K562 (cell line): ENCODE results near the gene AMPD3. TPM values are rescaled to one million over a fixed set of nuclear protein-coding genes. Genes with fewer than 3 reads are reported as not detected.

Experiments used
- ATAC-seq: fragments of 200-7000 bp; cut with Tn5 transposase; 3 replicates; pipeline ENCODE4 v1.9.1; 2020; ENCODE audit warnings: moderate library complexity
- BruUV-seq: library from RNA; stranded (reverse); fragments of 400-500 nt; replicated peaks from 2 replicates; lab custom pipeline; 2021; lab: Mats Ljungman, UMichigan
- CTCF ChIA-PET: fragments of 300-600 bp; formaldehyde crosslinking; extraction: SDS; loops from one replicate; lab custom pipeline; 2021; ENCODE audit warnings: low intra/inter-chr PET ratio; lab: Yijun Ruan, JAX
- POLR2A ChIA-PET: fragments of 300-600, 350-650 bp; sonication (Branson Sonifier 250); formaldehyde crosslinking; extraction: SDS; loops from one replicate; lab custom pipeline; 2021; ENCODE audit warnings: antibody characterized with exemption, inconsistent platforms; lab: Yijun Ruan, JAX
- DNase-seq, 4 experiments: peaks; one replicate each; pipeline versions ENCODE4 v3.0.0 to v3.0.0-alpha.2; 2011 to 2018; ENCODE audit warnings: low spot score in 3 of 4, mixed read lengths in 3 of 4; ENCODE audit errors: extremely low read depth in 1 of 4
- FAIRE-seq: peaks from 2 replicates; lab custom pipeline; 2011; peaks lifted over from hg19 to GRCh38; lab: Jason Lieb, UNC
- H2AFZ ChIP-seq: 2 replicates; pipeline ENCODE4 v1.6.0; 2011; ENCODE audit warnings: low read depth, low read length, control low read depth, inconsistent platforms
- H3K27ac ChIP-seq: fragments of 200-600 bp; 3 replicates; pipeline ENCODE4 v1.8.0; 2011; ENCODE audit warnings: low read depth, mild to moderate bottlenecking, control low read depth, inconsistent platforms, low read length, moderate library complexity, mixed read lengths; ENCODE audit errors: extremely low read depth
- H3K27me3 ChIP-seq, 2 experiments: fragments of 300-600 bp in 1 of 2; 2 replicates in 1 of 2; 3 replicates in 1 of 2; pipeline versions ENCODE4 v1.6.0 to v1.8.0; 2011; ENCODE audit warnings: inconsistent platforms in 2 of 2, low read length in 2 of 2, mild to moderate bottlenecking in 1 of 2, mixed read lengths in 1 of 2, moderate library complexity in 1 of 2; ENCODE audit not compliant: control insufficient read depth in 2 of 2, insufficient read depth in 2 of 2
- H3K36me3 ChIP-seq: fragments of 300-600 bp; 3 replicates; pipeline ENCODE4 v1.8.0; 2011; ENCODE audit warnings: mild to moderate bottlenecking, low read length, inconsistent platforms; ENCODE audit not compliant: control insufficient read depth, insufficient read depth
- H3K4me1 ChIP-seq, 2 experiments: fragments of 200-600 bp in 1 of 2; replicated peaks in 1 of 2; 2 replicates in 1 of 2; 3 replicates in 1 of 2; pipeline versions ENCODE4 v1.5.1 to v1.8.0; 2011; ENCODE audit warnings: inconsistent platforms in 2 of 2, low read length in 2 of 2, mild to moderate bottlenecking in 1 of 2, mixed read lengths in 1 of 2, moderate library complexity in 1 of 2; ENCODE audit not compliant: control insufficient read depth in 2 of 2, insufficient read depth in 2 of 2
- H3K4me2 ChIP-seq: 2 replicates; pipeline ENCODE4 v1.6.1; 2011; ENCODE audit warnings: low read length, control low read depth, inconsistent platforms, mixed read lengths; ENCODE audit not compliant: insufficient read depth
- H3K4me3 ChIP-seq: fragments of 200-600 bp; sonication (generic), shearing (Covaris generic); 2 replicates; pipeline ENCODE4 v1.5.1; 2016; ENCODE audit warnings: control low read depth, inconsistent platforms
- H3K79me2 ChIP-seq: fragments of 200-600 bp; 3 replicates; pipeline ENCODE4 v1.8.0; 2011; ENCODE audit warnings: low read length, inconsistent platforms; ENCODE audit not compliant: control insufficient read depth, insufficient read depth
- H3K9ac ChIP-seq, 2 experiments: 2 replicates each; pipeline versions ENCODE4 v1.6.0 to v1.6.1; 2011; ENCODE audit warnings: low read depth in 2 of 2, low read length in 2 of 2, control low read depth in 1 of 2, inconsistent platforms in 1 of 2, mild to moderate bottlenecking in 1 of 2, mixed read lengths in 1 of 2; ENCODE audit not compliant: insufficient read depth in 1 of 2
- H3K9me1 ChIP-seq: one replicate; pipeline ENCODE4 v1.6.0; 2011; ENCODE audit warnings: inconsistent platforms, mild to moderate bottlenecking, low read length, moderate library complexity; ENCODE audit not compliant: control insufficient read depth, insufficient read depth
- H3K9me3 ChIP-seq: replicated peaks from 2 replicates; pipeline ENCODE4 v1.5.1; 2011; ENCODE audit warnings: low read depth, low read length, inconsistent platforms; ENCODE audit not compliant: control insufficient read depth, insufficient read depth
- H4K20me1 ChIP-seq: replicated peaks from 2 replicates; pipeline ENCODE4 v1.6.1; 2011; ENCODE audit warnings: low read length, inconsistent platforms, mixed read lengths; ENCODE audit not compliant: control insufficient read depth, insufficient read depth
- AFF4 ChIP-seq: sonication (generic); formaldehyde crosslinking; IDR thresholded peaks from 2 replicates; pipeline ENCODE4 v1.8.0; 2023; ENCODE audit warnings: mild to moderate bottlenecking, missing genetic modification reagents
- CEBPG ChIP-seq, 3 experiments: fragments of 200-800 bp in 1 of 3; sonication (Bioruptor generic) in 1 of 3; sonication (generic) in 1 of 3; formaldehyde crosslinking in 1 of 3; IDR thresholded peaks in 2 of 3; conservative IDR thresholded peaks in 1 of 3; 2 replicates each; pipeline versions ENCODE4 v1.6.1 to v1.8.0; 2016 to 2022; ENCODE audit warnings: missing compliant biosample characterization in 2 of 3, missing genetic modification characterization in 2 of 3, mild to moderate bottlenecking in 1 of 3, missing genetic modification reagents in 1 of 3
- E2F5 ChIP-seq: sonication (generic); formaldehyde crosslinking; IDR thresholded peaks from 2 replicates; pipeline ENCODE4 v1.8.0; 2022; ENCODE audit warnings: mild to moderate bottlenecking, missing genetic modification reagents
- LCOR ChIP-seq: sonication (generic); formaldehyde crosslinking; IDR thresholded peaks from 2 replicates; pipeline ENCODE4 v1.8.0; 2022; ENCODE audit warnings: mild to moderate bottlenecking, missing genetic modification reagents
- MNT ChIP-seq, 2 experiments: fragments of 450-650 bp; conservative IDR thresholded peaks; 2 replicates each; pipeline ENCODE4 v1.6.1; 2017; ENCODE audit warnings: mild to moderate bottlenecking in 2 of 2, moderate library complexity in 2 of 2
- NR1H2 ChIP-seq: sonication (generic); formaldehyde crosslinking; IDR thresholded peaks from 2 replicates; pipeline ENCODE4 v1.4.0; 2020; ENCODE audit warnings: mild to moderate bottlenecking, missing genetic modification reagents
- PHF20 ChIP-seq: fragments of 450-650 bp; IDR thresholded peaks from 2 replicates; pipeline ENCODE4 v1.6.1; 2018; ENCODE audit not compliant: partially characterized antibody
- RBBP5 ChIP-seq: fragments of 200-600 bp; sonication (generic); IDR thresholded peaks from 2 replicates; pipeline ENCODE4 v1.6.1; 2012; ENCODE audit warnings: borderline replicate concordance, mild to moderate bottlenecking, low read length, control low read depth, inconsistent platforms; ENCODE audit not compliant: insufficient read depth, poor library complexity, severe bottlenecking
- TAF7 ChIP-seq: fragments of 450-650 bp; IDR thresholded peaks from 2 replicates; pipeline ENCODE4 v1.6.1; 2016; ENCODE audit warnings: missing genetic modification characterization, missing compliant biosample characterization
- U2AF1 ChIP-seq: fragments of 200-400 bp; formaldehyde crosslinking; optimal IDR thresholded peaks from 2 replicates; pipeline ENCODE3; 2017; ENCODE audit warnings: mild to moderate bottlenecking, low read depth, low read length, moderate library complexity
- YY1 ChIP-seq, 3 experiments: IDR thresholded peaks; 2 replicates each; pipeline ENCODE4 v1.6.1; 2011; ENCODE audit warnings: low read length in 2 of 3, mild to moderate bottlenecking in 2 of 3, moderate library complexity in 2 of 3, borderline replicate concordance in 1 of 3, control low read depth in 1 of 3, low read depth in 1 of 3; ENCODE audit not compliant: insufficient read depth in 3 of 3, insufficient replicate concordance in 2 of 3, control insufficient read depth in 1 of 3, insufficient read length in 1 of 3; ENCODE audit errors: extremely low read depth in 1 of 3
- ZC3H11A ChIP-seq: IDR thresholded peaks from 2 replicates; pipeline ENCODE4 v1.6.1; 2012; ENCODE audit warnings: low read depth, low read length, improper control_type of control experiment
- WGBS: fragments of 100-300 bp; shearing (Covaris generic); methylation state at CpG from one replicate; pipeline ENCODE4 v1.1.6; 2016; ENCODE audit warnings: low coverage, mixed read lengths; ENCODE audit not compliant: insufficient coverage; ENCODE audit errors: missing lambda C conversion rate; 5-methylcytosine and 5-hydroxymethylcytosine counted together
- in situ Hi-C: fragments of 300-500 bp; cut with MboI; formaldehyde crosslinking; loops from 4 replicates; pipeline ENCODE4 v1.15.0; 2018; ENCODE audit warnings: inconsistent platforms, mixed read lengths
- intact Hi-C: fragments of 100-400 bp; cut with micrococcal nuclease; formaldehyde crosslinking; loops from 2 replicates; pipeline ENCODE4 v1.14.2; 2022
- polyA plus RNA-seq, 8 experiments: library from polyadenylated mRNA; depleted of rRNA in 4 of 8; stranded (reverse) in 5 of 8; unstranded in 3 of 8; fragments of >200 nt; fragmentation: Nextera tagmentation in 2 of 8; fragmentation: Illumina TruSeq in 1 of 8; extraction: Ambion mirVana in 2 of 8; extraction: Trizol in 1 of 8; gene quantifications; 2 replicates each; pipeline versions ENCODE4 v1.2.1 to v1.2.3, GENCODE V29; 2011 to 2014; ENCODE audit warnings: inconsistent platforms in 1 of 8, missing spikeins in 1 of 8
- total RNA-seq, 7 experiments: library from RNA; depleted of rRNA in 6 of 7; stranded (reverse); fragments of >200 nt in 6 of 7; fragmentation: Illumina TruSeq in 2 of 7; extraction: Trizol in 2 of 7; gene quantifications; 2 replicates each; pipeline versions ENCODE4 v1.2.1 to v1.2.3, GENCODE V29; 2011 to 2021; ENCODE audit warnings: low replicate concordance in 1 of 7

The AMPD3 gene
- total and polyA plus RNA-seq, 9 of the 15 experiments (the other 6 are each of a cell fraction or from before 2014, with no cell fraction given), result 4.4 to 23.6 (median 11.2) TPM

GRCh38 chr11:10540915-10541560 lies 86.0 kb downstream of the AMPD3 start, which contains the start of gene RNF141:
RNF141 (minus strand) TSS chr11:10541187; CDS start chr11:10534158, 7,029 bp downstream.
- ChIA-PET CTCF (interaction anchor here (0.6 to 1.1 kb wide), 2 partner anchors 136 to 195 kb away, joined by 4 to 5 read pairs; no protein-coding TSS in a partner anchor), POLR2A (interaction anchor here (0.6 to 1.8 kb wide), 17 partner anchors 9 to 210 kb away, joined by 3 to 11 read pairs (median 4); partner anchors contain the start of gene CTR9)
- Histone ChIP-seq H3K79me2 (peaks cover 15% of the 10 kb centered on the region), H3K9me3 (no peaks in the 10 kb centered on the region), H3K36me3 (no peaks in the 10 kb centered on the region), H3K4me1 (peaks cover 8 to 11% of the 10 kb centered on the region in 2 experiments; a peak in 4 of 5 replicates), H3K9ac (peak within 1 kb of the TSS; percentile 83 to 96), H3K27me3 (no peaks in the 10 kb centered on the region), H2AFZ (peak within 1 kb of the TSS; percentile 99), H3K9me1 (no peaks in the 10 kb centered on the region), H4K20me1 (no peaks in the 10 kb centered on the region), H3K27ac (peak within 1 kb of the TSS; percentile 86), H3K4me3 (peak within 1 kb of the TSS; percentile 74), H3K4me2 (peak within 1 kb of the TSS; percentile 93)
- intact Hi-C loops (loop anchor here (1.0 to 2.0 kb wide), 2 partner anchors 134 to 194 kb away; no protein-coding TSS in a partner anchor), in situ Hi-C loops (no loop called here)
- BruUV-seq, result no TSS peak
- under 1% methylated on average over 40 of the region's 54 CpGs for WGBS
- ATAC-seq (peak; percentile 97), DNase-seq (peak; percentile 95 to 97 (median 96)), FAIRE-seq (peak; percentile 77)
- TF ChIP-seq RBBP5 (peak; percentile 95), AFF4 (peak; percentile 68; the same call in 1 of the 2 replicates), YY1 (IDR thresholded peaks at IDR 0.05; ENCODE audit: borderline replicate concordance in 1 of 3, control insufficient read depth in 1 of 3, extremely low read depth in 1 of 3, insufficient read depth in 3 of 3, insufficient read length in 1 of 3, insufficient replicate concordance in 2 of 3, low read depth in 1 of 3, low read length in 2 of 3) (peak in 1 of 3 experiments; percentile 69), TAF7 (0 out of 2 replicates have a peak, but pooled peaks have one; percentile 26), MNT (conservative IDR thresholded peaks at IDR 0.05) (peak; percentile 62 to 83; a peak in 3 of 4 replicates), NR1H2 (CRISPR knock-in tag) (0 out of 2 replicates have a peak, but pooled peaks have one; percentile 63), CEBPG (CRISPR knock-in tag; IDR thresholded peaks at IDR 0.05) (peak; percentile 5; the same call in 1 of the 2 replicates), CEBPG (tag; conservative IDR thresholded peaks at IDR 0.05 in 1 of 2, IDR thresholded peaks at IDR 0.05 in 1 of 2) (no peak), E2F5 (CRISPR knock-in tag) (0 out of 2 replicates have a peak, but pooled peaks have one; percentile 37), LCOR (CRISPR knock-in tag) (peak; percentile 64; the same call in 1 of the 2 replicates), PHF20 (peak; percentile 93), ZC3H11A (0 out of 2 replicates have a peak, but pooled peaks have one; percentile 66), U2AF1 (peak; percentile 63)
